B cell (primary cell): ENCODE data around the gene SUSD4. TPM values are rescaled to one million over a fixed set of nuclear protein-coding genes. Genes with fewer than 3 reads are reported as not detected.

Source experiments
- ATAC-seq: fragments of 200-7000 bp; cut with Tn5 transposase; one replicate; pipeline ENCODE4 v1.10.0; 2021; ENCODE audit warnings: low read depth, mild to moderate bottlenecking, moderate number of reproducible peaks, moderate library complexity
- CTCF ChIA-PET: fragments of 350-600 bp; sonication (Branson Sonifier 250); formaldehyde crosslinking; loops from one replicate; lab custom pipeline; 2021; ENCODE audit warnings: antibody characterized with exemption, inconsistent platforms; lab: Charles Lee
- POLR2A ChIA-PET: fragments of 350-600 bp; sonication (Branson Sonifier 250); formaldehyde crosslinking; loops from one replicate; lab custom pipeline; 2021; ENCODE audit warnings: antibody characterized with exemption; lab: Charles Lee
- DNase-seq: peaks from one replicate; pipeline ENCODE4 v3.0.0; 2013
- H2AFZ ChIP-seq: 2 replicates; pipeline ENCODE4 v1.6.1; 2012; ENCODE audit warnings: mild to moderate bottlenecking, low read depth, low read length; ENCODE audit not compliant: insufficient read depth, poor library complexity, severe bottlenecking
- H3K27ac ChIP-seq, 2 donors: 1 replicate in 1 of 2; 2 replicates in 1 of 2; pipeline ENCODE4 v1.5.1; 2012 to 2013; ENCODE audit warnings: low read length in 2 of 2, mild to moderate bottlenecking in 2 of 2, moderate library complexity in 1 of 2
- H3K27me3 ChIP-seq, 4 experiments: fragments of 200-600 bp in 1 of 4; sonication (generic) in 1 of 4; replicated peaks in 1 of 4; 1 replicate in 2 of 4; 2 replicates in 2 of 4; pipeline versions ENCODE4 v1.6.1 to v1.7.0; 2013 to 2016; ENCODE audit warnings: low read length in 3 of 4, mild to moderate bottlenecking in 2 of 4, mixed read lengths in 1 of 4, moderate library complexity in 1 of 4; ENCODE audit not compliant: insufficient read depth in 4 of 4, control insufficient read depth in 3 of 4; ENCODE audit errors: control extremely low read depth in 1 of 4
- H3K36me3 ChIP-seq, 2 experiments: replicated peaks in 1 of 2; 1 replicate in 1 of 2; 2 replicates in 1 of 2; pipeline versions ENCODE4 v1.6.1 to v1.7.1; 2013; ENCODE audit warnings: low read length in 1 of 2; ENCODE audit not compliant: insufficient read depth in 2 of 2, control insufficient read depth in 1 of 2; ENCODE audit errors: control extremely low read depth in 1 of 2, extremely low read depth in 1 of 2
- H3K4me1 ChIP-seq, 2 donors: fragments of 200-600 bp in 1 of 2; sonication (generic) in 1 of 2; 1 replicate in 1 of 2; 2 replicates in 1 of 2; pipeline versions ENCODE4 v1.5.1 to v1.6.1; 2013 to 2017; ENCODE audit warnings: low read length in 2 of 2; ENCODE audit not compliant: control insufficient read depth in 2 of 2, insufficient read depth in 2 of 2
- H3K4me2 ChIP-seq: replicated peaks from 2 replicates; pipeline ENCODE3; 2012; ENCODE audit warnings: mild to moderate bottlenecking, low read depth, low read length; ENCODE audit not compliant: poor library complexity, severe bottlenecking
- H3K4me3 ChIP-seq, 5 experiments: fragments of 200-600 bp in 1 of 5; sonication (generic) in 1 of 5; 1 replicate in 3 of 5; 2 replicates in 2 of 5; pipeline versions ENCODE4 v1.5.1 to v1.7.0; 2011 to 2016; ENCODE audit warnings: low read length in 4 of 5, mild to moderate bottlenecking in 4 of 5, low read depth in 2 of 5, control low read depth in 1 of 5, moderate library complexity in 1 of 5; ENCODE audit not compliant: insufficient read depth in 1 of 5; ENCODE audit errors: control extremely low read depth in 1 of 5, extremely low read depth in 1 of 5
- H3K79me2 ChIP-seq: fragments of 200-600 bp; sonication (generic); one replicate; pipeline ENCODE4 v1.6.0; 2016; ENCODE audit warnings: low read length; ENCODE audit not compliant: control insufficient read depth, insufficient read depth
- H3K9ac ChIP-seq: fragments of 200-600 bp; sonication (generic); 2 replicates; pipeline ENCODE4 v1.6.1; 2017; ENCODE audit warnings: mild to moderate bottlenecking, low read length, moderate library complexity
- H3K9me3 ChIP-seq, 3 donors: one replicate each; pipeline versions ENCODE4 v1.6.1 to v1.7.1; 2013; ENCODE audit warnings: low read length in 2 of 3; ENCODE audit not compliant: control insufficient read depth in 2 of 3, insufficient read depth in 1 of 3; ENCODE audit errors: control extremely low read depth in 1 of 3
- H4K20me1 ChIP-seq: 2 replicates; pipeline ENCODE4 v1.6.0; 2012; ENCODE audit warnings: mild to moderate bottlenecking, low read length; ENCODE audit not compliant: insufficient read depth, control insufficient read depth, poor library complexity, severe bottlenecking
- H3K27ac Mint-ChIP-seq: one replicate; pipeline ENCODE4 v1.8.0; 2021; ENCODE audit warnings: mixed read lengths
- H3K27me3 Mint-ChIP-seq: one replicate; pipeline ENCODE4 v1.8.0; 2021; ENCODE audit warnings: mixed read lengths
- H3K4me1 Mint-ChIP-seq: one replicate; pipeline ENCODE4 v1.8.0; 2021; ENCODE audit warnings: mixed read lengths
- H3K4me3 Mint-ChIP-seq: one replicate; pipeline ENCODE4 v1.8.0; 2021; ENCODE audit warnings: mixed read lengths
- H3K9me3 Mint-ChIP-seq: one replicate; pipeline ENCODE4 v1.8.0; 2022; ENCODE audit warnings: mixed read lengths; ENCODE audit not compliant: insufficient read depth
- CTCF ChIP-seq: fragments of 200-600 bp; IDR thresholded peaks from one replicate; pipeline ENCODE4 v1.8.0; 2022; ENCODE audit warnings: antibody characterized with exemption, mild to moderate bottlenecking
- EZH2 ChIP-seq: IDR thresholded peaks from 2 replicates; pipeline ENCODE4 v1.6.1; 2012; ENCODE audit warnings: borderline replicate concordance, low read depth, mild to moderate bottlenecking, moderate library complexity, low read length; ENCODE audit not compliant: insufficient read depth, poor library complexity, severe bottlenecking
- WGBS: methylation state at CpG from one replicate; pipeline ENCODE4 v1.1.5; 2013; ENCODE audit warnings: missing lambda C conversion rate; ENCODE audit not compliant: insufficient coverage; 5-methylcytosine and 5-hydroxymethylcytosine counted together
- intact Hi-C: fragments of 100-400 bp; cut with micrococcal nuclease; formaldehyde crosslinking; loops from one replicate; pipeline ENCODE4 v1.10.0; 2022
- polyA plus RNA-seq: library from polyadenylated mRNA; depleted of rRNA; stranded (reverse); fragments of >200 nt; gene quantifications from 2 replicates; pipeline ENCODE4 v1.2.3, GENCODE V29; 2012
- total RNA-seq, 2 donors: library from RNA; stranded (reverse); fragments of 120-200 nt in 1 of 2; gene quantifications; 1 replicate in 1 of 2; 2 replicates in 1 of 2; pipeline versions ENCODE4 v1.2.3 to v1.2.4, GENCODE V29; 2013 to 2022

The SUSD4 gene
- total and polyA plus RNA-seq, 2 donors (not counting 1 experiment from before 2014, with no cell fraction given), result 0.13 TPM; not detected in 1

GRCh38 chr1:223329252-223329651 lies 34.7 kb downstream of the SUSD4 start:
- Histone ChIP-seq H3K4me1 (no peaks in the 10 kb centered on the region), H3K4me2 (no peak overlapping the region), H3K27me3 (peaks cover 0 to 8% (median 1%) of the 10 kb centered on the region in 4 experiments), H3K36me3 (no peaks in the 10 kb centered on the region), H3K27ac (no peak overlapping the region), H3K79me2 (no peaks in the 10 kb centered on the region), H3K9ac (no peak overlapping the region), H3K9me3 (no peaks in the 10 kb centered on the region), H4K20me1 (no peaks in the 10 kb centered on the region), H2AFZ (no peak overlapping the region), H3K4me3 (no peak overlapping the region)
- intact Hi-C loops, result no loop called here
- ChIA-PET CTCF (no interaction called here), POLR2A (no interaction called here)
- Mint-ChIP-seq H3K9me3 (no peaks in the 10 kb centered on the region), H3K4me3 (no peak overlapping the region), H3K4me1 (no peaks in the 10 kb centered on the region), H3K27ac (no peak overlapping the region), H3K27me3 (peaks cover 8% of the 10 kb centered on the region)
- DNase-seq, result no peak
- no peak for TF ChIP-seq EZH2
- ATAC-seq, result no peak

GRCh38 chr1:223328566-223328965 lies 35.4 kb downstream of the SUSD4 start:
- intact Hi-C loops, result no loop called here
- CTCF ChIA-PET, result no interaction called here
- no peak overlapping the region for H3K4me2 ChIP-seq
- H3K4me3 ChIP-seq, result no peak overlapping the region
- Mint-ChIP-seq H3K27me3 (peaks cover 8% of the 10 kb centered on the region), H3K9me3 (no peaks in the 10 kb centered on the region), H3K4me3 (no peak overlapping the region), H3K4me1 (no peaks in the 10 kb centered on the region), H3K27ac (no peak overlapping the region)
- no peak overlapping the region for H3K27ac ChIP-seq
- peaks cover 0 to 8% (median 1%) of the 10 kb centered on the region in 4 experiments for H3K27me3 ChIP-seq
- TF ChIP-seq CTCF (no peak), EZH2 (no peak)
- WGBS, result 87% methylated on average over 4 of the region's 4 CpGs
- ATAC-seq (no peak), DNase-seq (no peak)
- no peaks in the 10 kb centered on the region for H3K36me3 ChIP-seq
- H3K79me2 ChIP-seq, result no peaks in the 10 kb centered on the region
- no peak overlapping the region for H3K9ac ChIP-seq
- POLR2A ChIA-PET, result no interaction called here
- H3K9me3 ChIP-seq, result no peaks in the 10 kb centered on the region
- H4K20me1 ChIP-seq, result no peaks in the 10 kb centered on the region
- no peak overlapping the region for H2AFZ ChIP-seq
- H3K4me1 ChIP-seq, result no peaks in the 10 kb centered on the region
